HG03066 (cell line): ENCODE data around the gene OR6A2.
A peak's percentile ranks its signal among the peaks of the same experiment; 100 is the strongest.

Experiments used
- ATAC-seq: cut with Tn5 transposase; IDR thresholded peaks from one replicate; pipeline ENCODE4 v1.9.1; 2021; ENCODE audit warnings: low read depth; ENCODE audit not compliant: unreplicated experiment

OR6A2 gene

DNA sequence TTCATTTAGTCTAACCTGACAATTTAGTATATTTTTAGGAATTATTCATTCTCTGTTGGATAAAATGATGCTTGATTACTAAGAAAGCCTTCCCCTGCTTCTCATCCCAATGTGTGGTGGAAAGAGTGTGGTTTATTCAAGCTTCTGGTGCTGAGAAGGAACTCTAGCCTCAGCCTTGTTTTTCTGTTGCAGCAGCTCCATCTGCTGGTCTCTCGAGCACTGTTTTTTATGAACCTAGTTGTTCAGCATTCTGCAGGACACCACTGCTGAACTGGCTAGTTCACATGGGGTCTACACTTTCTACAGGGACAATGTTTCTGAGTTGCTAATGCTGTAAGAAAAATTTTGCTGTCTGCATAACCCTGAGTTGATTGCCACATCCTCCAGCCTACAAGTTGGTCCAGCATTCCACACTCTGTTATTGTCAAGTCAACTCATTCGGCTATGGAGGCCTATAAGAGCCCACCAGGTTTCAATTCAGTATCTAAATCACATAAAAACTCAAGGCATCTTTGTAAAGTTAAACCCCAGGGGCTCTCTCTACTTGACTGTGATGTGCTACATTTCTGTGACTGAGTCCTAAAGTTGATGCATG, 42.0 kb downstream of the OR6A2 start:
- ATAC-seq = no peak

DNA sequence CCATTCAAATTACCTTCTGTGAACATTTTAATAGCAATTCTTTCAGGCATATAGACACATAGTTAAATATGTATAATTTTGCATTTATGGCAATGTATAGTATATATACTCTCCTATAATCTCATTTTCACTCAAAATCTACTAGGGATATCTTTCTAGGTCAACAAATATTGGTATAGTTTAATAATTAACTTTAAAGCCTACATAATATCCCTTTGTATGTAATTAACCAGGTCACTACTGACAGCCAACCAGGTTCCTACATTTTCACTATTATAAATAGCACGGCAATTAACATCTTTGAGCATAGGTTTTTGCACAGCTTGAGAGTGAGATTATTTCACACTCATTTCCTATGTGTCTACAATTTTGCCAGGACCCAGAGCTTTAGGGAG, 43.5 kb downstream of the OR6A2 start:
- no peak for ATAC-seq

DNA sequence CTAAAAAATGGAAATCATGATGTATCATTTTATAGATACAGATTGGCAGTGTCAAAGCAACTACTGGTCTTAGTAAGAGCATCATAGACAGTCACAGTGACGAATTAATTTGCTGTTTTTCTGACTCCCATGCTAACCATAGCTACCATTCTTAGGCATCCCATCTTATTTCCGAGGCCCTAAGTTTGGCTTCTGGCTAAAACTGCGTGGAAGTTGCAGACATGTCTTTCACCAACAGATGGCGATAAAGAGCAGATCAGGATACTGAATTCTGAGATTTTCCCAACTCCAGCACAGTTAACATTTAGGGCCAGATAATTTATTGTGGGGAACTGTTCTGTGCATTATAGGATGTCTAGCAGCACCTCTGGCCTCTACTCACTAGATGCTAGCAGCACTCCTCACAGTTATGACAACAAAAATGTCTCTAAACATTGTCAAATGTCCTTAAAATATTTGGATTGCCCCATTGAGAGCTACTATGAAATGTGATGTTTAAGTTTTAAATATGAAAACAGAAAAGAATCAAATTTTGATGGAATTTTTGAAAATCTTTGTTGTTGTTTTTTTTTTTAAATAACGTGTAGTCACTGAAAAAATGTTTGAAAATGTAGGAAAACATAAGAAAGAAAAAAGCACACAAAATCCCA, 44.1 kb downstream of the OR6A2 start:
- no peak for ATAC-seq

DNA sequence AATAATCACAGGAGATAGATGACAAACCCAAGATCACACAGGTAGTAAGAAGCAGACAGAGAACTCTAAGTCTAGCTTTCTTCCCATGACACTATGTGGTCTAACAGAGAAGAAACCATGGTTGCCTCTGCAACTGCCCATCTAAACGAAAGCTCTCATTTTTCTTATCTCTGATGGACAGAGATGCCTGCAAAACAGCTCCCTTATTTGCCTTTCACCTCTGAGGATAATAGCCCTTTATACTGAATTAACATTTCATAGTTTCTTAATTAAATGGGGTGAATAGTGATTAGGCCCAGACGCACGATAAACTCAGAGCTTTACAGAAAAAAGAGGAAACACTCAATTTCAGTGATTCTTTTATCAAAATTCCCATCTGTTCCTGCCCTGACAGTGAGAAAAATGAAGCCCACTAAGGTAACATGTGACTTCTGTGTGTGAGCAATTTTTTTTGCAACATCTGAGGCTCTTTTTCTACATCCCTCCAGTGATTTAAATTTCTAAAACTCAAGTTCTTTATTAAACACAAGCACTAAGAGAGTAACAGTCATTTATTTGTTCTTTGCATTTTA, 52.3 kb downstream of the OR6A2 start:
- ATAC-seq = no peak

DNA sequence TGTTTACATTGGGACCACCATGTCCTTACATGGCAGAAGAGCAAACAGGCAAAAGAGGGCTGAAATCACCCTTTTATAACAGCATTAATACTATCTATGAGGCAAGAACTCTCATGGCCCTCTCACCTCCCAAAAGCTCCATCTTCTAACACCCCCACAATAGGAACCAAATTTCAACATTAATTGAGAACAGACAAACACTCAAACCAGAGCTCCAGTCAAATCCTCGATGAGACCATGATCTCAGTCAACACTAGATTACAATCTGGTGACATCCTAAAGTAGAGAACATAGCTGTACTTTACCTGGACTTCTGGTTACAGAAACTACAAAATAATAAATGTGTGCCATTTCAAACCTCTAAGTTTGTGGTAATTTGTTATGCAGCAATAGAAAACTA, 52.9 kb downstream of the OR6A2 start:
- peak; percentile 12 for ATAC-seq

DNA sequence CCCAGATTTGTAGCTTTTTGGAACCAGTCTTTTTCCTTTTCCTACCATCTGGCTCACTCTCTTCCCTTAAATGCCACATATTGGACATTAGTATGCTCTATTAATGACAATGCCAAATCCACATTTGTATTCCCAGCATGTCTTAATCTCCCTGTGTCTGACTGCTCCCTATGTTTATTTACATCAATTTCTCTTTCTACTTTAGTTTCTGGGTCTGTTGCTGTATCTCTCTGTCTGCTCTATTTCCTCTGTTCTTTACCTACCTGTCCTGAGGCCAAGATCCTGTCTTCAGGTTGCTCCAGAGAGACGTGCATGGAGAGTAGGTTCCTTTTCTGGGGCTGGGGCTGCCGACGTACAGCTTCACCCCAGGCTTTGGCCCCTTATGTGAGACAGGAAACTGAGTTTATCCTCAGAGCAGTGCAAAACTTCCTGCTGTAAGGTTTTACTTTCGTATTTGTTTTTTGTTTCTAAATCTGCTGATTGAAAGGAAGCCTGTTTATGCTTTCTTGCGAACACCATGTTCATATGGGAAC, 53.3 kb downstream of the OR6A2 start:
- ATAC-seq = peak; percentile 86

DNA sequence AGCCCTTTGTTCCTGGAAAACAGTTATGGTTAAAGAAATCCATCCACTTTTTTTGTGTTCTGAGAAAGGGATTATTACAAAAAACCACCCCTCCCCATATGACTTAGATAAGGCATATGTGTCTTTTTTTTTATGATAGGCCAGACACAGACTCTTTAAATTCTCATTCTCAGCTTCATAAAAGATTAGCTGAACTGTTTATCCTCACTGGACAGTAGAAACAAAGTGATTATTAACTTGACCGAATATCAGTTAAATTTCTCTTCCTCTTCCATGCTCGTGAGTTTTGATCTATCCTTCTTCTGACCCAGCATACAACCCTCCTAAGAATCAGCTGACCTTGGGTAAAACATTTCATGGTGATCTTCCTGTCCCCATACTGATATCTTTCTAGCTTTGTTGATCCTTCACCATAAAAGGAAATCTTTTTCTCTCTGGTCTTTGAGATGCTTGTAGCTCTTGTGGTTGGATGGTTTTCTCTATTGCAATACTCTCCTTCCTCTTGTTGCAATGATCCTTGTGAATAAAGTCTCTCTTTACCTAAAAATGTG, 53.9 kb downstream of the OR6A2 start:
- peak; percentile 49 for ATAC-seq

DNA sequence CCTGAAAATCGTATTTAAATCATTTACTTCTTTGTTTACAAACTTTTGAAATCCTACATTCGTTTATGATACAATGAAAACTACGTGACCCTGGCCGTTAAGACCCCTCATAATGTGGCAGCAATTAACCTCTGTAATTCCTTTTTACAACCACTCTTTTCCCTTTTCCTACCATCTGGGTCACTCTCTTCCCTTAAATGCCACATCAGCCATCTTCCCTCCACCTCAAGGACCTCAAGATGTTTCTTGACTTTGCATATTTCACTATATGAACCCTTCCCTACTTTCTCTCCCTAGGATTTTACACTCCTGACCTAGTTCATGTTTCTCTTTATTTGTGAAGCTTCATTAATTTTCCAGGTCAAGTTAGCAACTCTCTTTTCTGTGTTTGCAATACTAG, 54.5 kb downstream of the OR6A2 start:
- no peak for ATAC-seq

DNA sequence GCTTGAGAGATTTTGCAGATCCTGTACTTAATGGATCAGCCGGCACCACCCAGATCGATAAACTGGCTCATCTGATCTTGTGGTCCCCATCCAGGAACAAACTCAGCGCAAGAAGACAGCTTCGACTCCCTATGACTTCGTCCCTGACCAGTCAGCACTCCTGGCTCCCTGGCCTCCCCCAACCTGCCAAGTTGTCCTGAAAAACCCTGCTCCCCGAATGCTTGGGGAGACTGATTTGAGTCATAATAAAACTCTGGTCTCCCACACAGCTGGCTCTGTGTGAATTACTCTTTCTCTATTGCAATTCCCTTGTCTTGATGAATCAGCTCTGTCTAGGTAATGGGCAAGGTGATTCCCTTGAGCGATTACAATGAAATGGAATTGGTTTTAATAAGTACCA, 57.2 kb downstream of the OR6A2 start:
- ATAC-seq = no peak
